ENCODE results near the gene FAM185A.
"Not testable (repeated sequence)": the region's sequence is repeated elsewhere in the genome, so short reads cannot be mapped to it uniquely, and the experiment has no call there.

GRCh38 chr7:102726170-102726569, 22.6 kb upstream of the FAM185A start:
- TF ChIP-seq POLR2A, POLR2AphosphoS5, CTCF, EP300 (IDR thresholded peaks at IDR 0.05): not testable (repeated sequence)

Measured in suprapubic skin (tissue), 4 donors.